GM19455 (cell line): ENCODE data around the gene STK25.

Experiments
- ATAC-seq: cut with Tn5 transposase; IDR thresholded peaks from one replicate; pipeline ENCODE4 v1.9.1; 2021; ENCODE audit not compliant: unreplicated experiment

STK25 gene

DNA sequence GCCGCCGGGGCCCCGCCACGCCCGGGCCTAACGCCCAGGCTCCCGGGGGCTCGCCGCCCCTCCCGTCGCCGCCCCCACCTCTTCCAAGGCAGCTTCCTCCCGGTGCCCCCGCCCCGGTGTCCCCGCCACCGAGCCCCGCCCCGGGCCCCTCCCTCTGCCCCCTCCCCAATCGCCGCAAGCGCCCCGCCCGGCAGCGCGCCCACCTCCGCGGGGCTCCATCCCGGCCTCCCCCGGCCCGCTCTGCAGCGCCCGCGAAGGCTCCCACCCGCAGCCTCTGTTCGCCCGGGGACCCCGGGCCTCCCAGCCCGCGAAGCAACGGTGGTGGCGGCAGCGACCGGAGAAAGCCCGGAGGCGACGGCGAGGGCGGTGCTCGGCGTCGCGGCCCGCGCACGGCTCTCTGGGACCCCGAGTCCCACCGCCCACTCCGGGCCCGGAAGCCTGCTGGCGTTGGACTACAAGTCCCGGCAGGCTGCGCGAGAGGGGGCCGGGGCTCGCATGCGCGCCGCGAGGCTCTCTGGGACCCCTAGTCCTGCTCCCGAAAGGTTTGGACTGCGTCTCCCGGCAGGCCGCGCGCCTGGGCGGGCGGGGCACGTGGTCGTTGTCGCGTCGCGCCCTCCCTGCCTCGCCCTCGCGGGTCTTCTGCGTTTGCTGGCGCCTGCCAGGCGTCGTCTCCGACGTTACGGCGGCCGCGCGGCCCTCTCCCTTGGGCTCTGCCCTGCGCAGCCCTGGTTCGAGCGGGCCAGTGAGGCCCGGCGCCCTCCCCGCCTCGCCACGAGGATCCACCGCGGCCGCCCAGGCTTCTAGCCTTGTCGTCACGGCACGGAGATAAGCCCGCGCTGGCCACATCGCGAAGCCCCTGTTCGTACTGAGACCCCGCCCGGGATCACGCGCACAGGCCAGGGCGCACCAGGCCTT, at the start of gene STK25:
STK25 (minus strand) TSS at position 345 of the 915 bp plus-strand sequence. CDS start 549 bp downstream, outside the sequence.
- ATAC-seq: peak; percentile 88

DNA sequence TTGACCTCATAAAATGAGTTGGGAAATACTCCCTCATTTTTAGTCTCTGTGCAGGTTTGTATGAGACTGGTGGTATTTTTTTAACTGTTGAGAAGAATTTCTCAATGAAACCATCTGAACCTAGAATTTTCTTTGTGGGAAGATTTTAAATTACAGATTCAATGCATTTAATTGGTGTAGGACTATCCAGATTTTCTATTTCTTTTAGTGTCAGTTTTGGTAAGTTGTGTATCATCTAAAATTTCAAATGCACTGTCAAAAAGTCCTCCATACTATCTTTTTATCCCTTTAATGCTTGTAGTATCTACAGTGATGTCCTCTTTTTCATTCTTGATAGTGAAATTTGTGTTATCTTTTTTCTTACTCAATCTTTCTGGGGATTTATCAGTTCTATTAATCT, 48.4 kb upstream of the STK25 start:
- no peak for ATAC-seq

DNA sequence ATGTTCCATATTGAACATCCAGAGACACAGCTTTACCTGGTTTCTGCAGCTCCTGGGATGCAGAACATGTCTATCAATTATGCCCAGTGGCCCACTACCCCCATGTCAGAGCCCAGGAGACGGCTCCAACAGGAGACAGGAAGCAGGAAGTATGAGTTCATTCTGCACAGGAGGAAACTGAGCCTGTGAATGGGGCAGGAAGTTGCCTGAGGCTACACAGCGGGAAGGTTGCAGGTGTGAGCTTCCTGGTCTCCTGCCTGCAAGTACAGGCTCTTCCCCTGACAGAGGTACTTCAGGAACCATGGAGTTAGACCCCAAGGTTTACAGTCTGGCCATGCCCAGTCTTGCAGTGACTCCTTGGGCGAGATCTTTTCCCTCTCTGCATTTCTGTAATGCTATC, 47.3 kb upstream of the STK25 start:
- ATAC-seq: no peak

DNA sequence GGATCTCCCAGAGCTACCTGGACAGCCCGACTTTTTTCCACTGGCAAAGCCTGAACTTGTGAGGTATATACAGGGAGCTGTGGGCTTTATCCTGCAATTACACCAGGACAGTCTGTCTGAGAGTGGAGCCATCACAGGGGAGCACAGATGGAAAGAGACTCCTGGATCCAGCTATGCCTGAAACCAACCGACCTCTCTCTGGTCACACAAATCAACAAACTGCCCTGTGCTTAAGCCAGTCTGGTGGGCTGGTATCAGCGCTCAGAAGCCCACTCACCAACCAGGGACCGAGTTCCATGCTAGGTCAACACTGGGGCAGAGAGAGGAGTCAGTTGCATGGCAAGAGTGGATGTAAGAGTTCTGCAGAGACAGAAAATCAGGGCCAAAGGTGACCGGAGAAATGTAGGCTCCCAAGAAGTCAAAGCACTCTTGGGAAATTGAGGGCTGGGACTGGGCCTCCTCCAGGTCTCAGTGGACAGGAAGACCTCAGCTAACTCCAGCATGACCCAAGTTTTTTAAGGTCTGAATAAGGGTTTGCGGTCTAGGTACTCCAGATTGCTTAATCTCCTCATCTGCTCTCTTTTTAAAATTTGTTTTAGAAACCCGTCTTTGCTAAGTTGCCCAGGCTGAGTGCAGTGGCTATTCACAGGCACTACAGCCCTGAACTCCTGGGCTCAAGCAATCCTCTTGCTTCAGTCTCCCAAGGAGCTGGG, 46.4 kb upstream of the STK25 start:
- no peak for ATAC-seq

DNA sequence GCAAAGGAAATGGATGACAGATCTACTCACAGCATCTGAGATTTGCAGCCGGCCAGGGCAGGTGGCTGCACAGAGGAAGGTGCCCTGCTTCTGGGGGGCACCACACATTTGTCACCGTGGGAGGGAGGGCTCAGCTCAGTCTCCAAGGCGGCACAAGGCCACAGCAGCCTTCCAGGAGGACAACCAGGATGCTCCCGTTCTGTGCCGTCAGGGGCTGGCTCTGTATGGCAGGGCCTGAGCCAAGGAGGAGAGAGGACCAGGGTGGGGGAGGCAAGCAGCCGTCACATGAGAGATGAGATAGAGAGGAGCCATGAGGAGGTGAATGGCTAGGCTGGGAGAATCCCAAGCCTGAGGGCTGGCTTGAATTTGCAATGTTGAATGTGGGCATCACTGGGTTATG, 45.6 kb upstream of the STK25 start:
- no peak for ATAC-seq

DNA sequence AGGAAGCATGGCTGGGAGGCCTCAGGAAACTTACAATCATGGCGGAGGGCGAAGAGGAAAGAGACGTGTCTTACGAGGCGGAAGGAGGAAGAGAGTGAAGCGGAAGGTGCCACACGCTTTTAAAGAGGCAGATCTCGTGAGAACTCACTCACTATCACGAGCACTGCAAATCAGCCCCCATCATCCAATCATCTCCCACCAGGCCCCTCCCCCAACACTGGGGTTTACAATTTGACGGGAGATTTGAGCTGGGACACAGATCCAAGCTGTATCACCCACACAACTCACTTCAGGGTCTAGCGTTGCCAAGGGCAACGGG, 45.1 kb upstream of the STK25 start:
- no peak for ATAC-seq

DNA sequence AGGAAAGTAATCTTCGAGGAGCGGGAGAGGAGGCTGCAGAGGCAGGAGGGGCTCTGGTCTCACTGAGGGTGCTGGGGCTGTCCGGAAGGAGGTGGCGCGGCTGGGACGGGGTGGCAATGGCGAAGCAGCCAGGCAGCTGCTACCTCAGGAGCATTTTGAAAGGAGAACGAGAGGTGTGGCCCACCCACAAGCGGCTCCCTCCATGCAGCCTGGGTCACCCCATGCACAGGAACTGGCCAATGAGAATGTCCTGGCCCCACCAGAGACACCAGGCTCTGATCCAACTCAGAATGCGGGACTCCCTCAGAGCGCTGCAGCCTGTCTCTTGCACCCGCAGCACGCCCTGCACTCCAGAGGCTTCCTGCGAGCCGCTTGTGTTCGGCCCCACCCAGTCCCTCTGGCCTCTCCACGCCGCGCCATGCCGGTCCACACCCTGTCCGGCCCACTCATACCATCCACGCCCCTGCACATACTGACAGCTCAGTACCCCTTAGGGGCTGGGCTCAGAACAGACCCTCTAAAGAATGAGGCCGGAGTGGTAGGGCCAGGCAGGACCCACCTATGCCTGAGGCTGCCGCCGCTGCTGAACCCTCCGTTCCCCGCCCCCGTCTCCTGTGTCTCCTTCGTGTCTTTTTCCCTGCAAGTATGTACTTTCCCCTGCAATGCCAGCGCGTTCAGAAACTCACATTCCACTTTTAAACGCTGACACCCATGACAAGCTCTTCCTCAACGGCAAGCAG, 43.8 kb upstream of the STK25 start:
- ATAC-seq: no peak

DNA sequence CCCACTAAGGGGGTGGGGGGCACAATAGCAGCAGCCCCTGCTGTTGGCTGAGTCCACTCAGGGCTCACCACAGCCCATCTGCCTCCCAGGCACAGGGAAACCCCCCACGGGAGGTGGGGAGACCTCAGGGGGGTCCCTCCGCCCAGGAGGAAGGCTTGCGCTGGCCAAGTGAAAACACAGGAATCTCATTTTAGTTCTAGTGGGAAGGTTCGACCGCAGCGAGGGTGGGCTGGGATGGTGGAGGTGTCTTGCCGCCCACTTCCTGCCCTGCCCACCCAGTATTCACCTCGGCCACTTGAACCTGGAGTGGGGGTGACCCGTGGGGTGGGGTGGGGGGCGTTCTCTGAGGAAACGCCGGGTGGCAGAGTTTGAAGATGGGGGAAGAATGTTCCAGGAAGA, 43.2 kb upstream of the STK25 start:
- ATAC-seq: no peak

DNA sequence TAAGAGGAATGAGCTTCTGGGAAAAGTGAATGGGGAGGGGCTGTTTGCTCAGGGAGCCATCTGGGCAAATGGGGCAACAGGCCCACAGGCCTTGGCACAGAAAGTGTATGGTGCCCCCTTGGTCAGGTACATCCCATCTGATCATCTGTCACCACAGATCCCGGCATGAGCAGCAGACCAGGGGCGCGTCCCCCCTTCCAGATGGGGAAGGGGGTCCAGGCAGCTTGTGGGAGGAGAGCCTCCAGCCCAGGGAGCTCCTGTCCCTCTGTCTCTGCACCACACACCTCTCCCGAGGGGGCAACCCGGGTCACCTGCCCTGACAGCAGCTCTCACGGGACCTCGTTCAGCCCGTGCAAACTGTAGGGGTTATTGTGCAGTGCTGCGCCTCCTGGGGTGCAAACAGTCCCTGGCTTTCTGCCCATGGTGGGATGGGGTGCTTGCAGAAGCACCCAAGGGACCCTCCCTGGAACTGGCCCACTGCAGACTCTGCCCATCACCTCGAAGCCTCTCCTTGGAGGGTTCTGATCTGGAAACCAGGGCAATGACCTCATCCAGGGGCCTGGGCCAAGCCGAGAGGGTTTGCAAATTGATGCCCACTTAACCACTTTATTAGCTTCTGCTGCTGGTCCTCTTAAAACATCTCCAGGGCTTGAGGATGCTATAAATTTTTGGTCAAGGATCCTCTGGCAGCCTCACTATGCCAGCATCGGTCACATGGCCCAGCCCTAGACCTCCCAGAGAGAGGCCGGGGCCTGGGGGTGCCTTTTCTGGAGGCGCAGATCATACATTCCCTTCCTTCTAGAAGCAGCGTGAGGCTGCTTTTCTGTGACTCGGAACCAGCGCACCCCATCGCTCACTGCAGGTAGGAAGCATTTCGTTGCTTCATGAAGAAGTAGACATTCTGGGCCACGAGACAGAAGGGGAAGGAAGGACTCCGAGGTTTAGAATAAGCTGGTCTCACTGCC, 42.5 kb upstream of the STK25 start:
- no peak for ATAC-seq

DNA sequence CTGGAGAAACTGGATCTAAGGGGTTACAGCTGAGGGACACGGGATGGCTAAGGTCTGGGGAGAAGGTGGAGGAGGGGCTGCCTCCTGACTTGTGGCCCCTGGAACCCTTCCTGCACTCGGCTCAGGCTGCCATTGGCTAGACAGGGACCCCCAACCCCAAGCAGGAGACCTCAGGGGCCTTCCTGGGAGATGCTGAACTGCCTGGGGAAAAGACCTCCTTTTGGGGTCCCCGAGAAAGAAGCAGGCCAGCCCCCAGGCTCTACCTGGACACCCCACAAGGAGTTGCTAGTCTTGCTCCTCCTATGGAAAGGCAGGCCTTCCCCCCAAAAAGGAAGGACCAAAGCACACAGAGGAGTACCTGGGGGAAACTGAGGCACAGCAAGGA, 40.1 kb upstream of the STK25 start:
- no peak for ATAC-seq

DNA sequence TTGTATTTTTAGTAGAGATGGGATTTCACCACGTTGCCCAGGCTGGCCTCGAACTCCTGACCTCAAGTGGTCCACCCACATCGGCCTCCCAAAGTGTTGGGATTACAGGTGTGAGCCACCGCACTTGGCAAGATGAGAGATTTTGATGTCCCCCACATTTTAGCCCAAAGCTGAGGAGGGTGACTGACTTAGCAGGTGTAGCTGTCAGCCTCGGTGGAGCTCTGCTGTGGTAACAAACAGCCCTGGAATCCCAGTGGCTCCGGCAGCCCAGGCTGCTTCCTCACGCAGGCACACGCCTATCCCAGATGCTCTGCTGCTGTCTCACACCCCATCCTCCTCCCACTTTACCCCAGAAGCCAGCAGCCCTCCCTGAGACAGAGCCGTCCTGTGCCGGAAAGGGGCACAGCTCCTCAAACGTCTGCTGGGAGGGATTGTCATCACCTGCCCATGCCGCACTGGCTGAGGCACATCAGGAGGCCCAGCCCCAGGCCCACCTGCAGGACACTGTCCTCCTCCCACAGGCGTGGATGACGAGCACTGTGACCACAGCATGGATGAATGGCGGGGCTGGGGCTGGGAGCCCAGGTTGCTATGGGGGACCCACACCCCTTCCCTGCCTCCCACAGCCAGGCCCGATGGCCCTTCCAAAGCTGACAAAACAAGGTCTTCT, 39.5 kb upstream of the STK25 start:
- ATAC-seq: no peak

DNA sequence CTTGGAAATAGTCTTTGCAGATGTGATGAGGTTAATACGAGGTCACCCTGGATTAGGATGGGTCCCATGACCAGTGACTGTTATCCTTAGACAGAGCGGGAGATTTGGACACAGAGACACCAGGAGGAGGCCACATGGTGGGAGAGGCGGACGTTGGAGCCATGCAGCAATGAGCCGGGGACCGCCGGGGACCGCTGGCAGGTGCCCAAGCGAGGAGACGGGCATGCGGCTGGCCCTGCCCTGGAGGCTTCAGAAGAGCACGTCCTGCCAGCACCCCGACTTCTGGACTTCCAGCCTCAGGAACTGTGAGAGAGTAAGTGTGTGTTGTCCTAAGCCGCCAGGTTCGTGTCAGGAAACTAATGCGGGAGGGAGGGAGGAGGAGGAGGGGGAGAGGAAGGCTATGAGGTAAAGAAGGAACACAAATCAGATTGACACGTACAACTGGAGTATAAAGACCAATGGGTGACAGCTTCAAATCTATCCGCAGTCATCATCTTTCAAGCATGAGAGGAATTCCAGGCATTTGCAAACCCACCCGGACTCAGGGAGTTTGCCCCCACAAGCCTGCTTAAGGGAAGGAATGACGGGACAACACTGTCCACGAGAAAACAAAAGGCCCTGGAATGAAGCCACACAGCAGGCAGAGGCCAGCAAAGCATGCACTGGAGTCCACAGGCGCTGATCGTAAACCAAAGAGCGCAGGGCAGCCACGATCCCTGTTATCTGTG, 38.6 kb upstream of the STK25 start:
- no peak for ATAC-seq

DNA sequence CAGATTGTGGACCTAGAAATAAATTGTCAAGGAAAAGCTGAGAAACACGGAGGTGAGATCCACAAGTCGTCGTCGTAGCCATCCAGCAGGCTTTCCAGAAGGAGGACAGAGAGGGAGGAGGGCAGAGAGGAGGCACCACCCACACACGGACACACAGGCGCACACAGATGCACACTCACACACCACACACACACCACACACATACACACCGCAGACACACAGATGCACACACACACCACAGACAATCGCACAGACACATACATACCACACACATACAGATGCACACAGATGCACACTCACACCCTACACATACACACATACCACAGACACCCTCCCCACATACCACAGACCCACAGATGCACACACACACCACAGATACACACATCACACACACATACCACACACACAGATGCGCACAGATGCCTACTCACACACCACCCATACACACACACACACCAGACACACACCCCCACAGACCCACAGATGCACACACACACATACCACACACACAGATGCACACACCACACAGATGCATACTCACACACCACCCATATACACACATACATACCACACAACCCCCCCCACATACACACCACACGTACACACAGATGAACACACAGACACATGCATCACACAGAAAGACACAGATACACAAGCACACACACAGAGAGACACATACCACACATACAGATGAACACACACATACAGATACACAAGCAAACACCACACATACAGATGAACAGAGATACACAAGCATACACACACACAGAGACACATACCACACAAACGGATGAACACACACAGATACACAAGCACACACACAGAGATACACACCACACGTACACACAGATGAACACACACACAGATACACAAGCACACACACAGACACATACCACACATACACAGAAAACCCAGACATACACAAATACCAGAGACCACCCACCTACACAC, 37.4 kb upstream of the STK25 start:
- no peak for ATAC-seq

DNA sequence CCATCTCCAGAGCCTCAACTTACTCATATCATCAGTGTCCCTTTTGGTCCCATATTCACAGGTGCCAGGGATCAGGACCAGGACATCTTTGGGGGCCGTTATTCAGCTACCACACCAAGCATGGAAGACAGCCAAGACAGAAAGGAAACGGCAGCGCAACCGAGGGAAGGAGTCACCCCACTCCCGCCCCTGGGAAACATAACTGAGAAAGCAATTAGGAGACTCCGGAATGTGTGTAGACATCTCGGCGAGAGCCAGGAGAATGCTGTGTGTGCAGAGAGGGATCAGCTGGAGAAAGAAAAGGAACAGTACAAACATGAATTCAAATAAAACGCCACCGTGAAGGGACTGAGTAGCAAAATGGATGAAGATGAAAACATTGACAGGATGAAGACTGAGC, 36.7 kb upstream of the STK25 start:
- no peak for ATAC-seq

DNA sequence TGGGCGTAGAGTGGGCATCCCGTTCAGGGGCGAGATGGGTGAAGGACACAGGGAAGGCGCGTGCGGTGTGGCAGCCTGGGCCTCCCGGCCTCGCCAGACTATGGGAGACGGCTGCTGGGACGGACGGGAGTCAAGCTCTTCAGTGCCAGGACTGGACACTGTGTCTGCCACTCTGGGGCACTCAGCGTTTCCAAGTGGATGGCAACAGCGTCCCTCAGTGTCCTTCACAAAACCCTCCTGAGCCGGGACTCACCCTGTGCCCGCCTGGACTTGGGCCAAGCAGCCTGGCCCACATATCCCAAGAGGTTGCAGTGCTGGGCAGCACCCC, 33.9 kb upstream of the STK25 start:
- ATAC-seq: no peak

DNA sequence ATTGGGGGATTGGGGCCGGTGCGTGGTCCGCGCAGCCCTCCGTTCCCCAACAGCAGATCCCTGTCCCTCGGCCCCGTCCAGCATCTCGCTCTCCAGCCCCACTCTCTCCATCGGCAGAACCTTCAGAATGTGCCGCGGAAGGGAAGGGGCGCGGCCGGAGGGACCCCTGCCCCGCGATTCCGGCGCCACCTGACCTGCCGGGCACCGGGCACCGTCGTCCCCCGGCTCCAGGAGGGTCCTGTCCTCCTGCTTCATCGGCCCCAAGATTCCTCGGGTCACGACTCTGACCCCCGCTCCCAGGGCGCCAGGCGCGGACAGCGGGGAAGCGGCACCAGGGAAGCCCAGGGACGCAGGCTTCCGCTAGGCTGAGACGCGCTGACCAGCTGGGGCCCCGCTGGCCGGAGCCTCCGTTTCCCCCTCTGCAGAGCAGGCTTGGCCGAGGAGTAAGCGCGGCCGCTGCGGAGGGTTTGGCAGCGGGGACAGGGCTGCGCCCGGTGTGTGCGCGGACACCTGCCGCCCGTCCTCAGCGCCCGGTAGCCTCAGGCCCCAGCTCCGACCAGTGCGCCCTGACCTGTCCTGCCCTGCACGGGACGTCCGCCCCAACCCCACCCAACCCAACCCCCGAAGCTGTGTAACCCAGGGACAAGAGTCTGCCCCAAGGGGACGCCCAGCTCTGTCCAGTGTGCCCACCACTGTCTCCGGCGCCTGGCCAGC, 33.3 kb upstream of the STK25 start:
- no peak for ATAC-seq

DNA sequence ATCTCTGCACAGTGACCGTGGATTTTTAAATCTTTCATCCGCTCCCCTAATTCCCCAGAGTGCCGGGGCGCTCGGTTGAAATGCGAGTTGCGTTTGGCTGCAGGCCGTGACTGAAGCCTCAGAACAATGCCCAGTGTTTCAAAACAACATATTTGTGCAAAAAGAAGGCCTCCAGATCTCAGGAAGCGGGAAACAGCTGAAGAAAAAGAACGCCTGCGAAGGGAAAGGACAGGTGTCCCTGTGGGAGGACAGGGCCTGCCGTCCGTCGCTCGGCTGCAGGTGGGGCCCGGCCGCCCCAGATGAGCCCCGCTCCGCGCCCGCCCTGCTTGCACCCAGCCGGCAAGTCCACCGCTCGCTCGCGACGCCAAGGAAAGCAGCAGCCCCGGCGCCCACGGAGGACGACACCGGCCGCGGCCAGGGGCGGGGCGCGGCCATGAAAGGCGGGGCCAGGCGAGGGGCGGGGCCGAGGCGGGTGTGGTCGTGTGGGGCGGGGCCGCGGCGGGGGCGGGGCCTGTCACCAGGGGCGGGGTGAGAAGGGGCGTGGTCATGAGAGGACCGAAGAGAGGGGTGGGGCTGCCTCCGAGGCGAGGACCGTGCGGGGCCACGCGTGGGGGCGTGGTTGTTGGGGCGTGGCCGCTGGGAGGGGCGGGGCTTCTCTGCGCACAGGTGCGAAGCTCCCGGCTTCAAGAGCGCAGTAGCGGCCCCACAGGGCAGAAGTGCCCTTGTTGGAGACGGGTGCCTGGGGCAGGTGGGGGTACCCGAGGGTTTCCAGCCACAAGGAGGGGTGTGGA, 32.6 kb upstream of the STK25 start:
- ATAC-seq: no peak
